ENCODE data around the gene C1QTNF8.

C1QTNF8 gene, protein sequence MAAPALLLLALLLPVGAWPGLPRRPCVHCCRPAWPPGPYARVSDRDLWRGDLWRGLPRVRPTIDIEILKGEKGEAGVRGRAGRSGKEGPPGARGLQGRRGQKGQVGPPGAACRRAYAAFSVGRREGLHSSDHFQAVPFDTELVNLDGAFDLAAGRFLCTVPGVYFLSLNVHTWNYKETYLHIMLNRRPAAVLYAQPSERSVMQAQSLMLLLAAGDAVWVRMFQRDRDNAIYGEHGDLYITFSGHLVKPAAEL

DNA sequence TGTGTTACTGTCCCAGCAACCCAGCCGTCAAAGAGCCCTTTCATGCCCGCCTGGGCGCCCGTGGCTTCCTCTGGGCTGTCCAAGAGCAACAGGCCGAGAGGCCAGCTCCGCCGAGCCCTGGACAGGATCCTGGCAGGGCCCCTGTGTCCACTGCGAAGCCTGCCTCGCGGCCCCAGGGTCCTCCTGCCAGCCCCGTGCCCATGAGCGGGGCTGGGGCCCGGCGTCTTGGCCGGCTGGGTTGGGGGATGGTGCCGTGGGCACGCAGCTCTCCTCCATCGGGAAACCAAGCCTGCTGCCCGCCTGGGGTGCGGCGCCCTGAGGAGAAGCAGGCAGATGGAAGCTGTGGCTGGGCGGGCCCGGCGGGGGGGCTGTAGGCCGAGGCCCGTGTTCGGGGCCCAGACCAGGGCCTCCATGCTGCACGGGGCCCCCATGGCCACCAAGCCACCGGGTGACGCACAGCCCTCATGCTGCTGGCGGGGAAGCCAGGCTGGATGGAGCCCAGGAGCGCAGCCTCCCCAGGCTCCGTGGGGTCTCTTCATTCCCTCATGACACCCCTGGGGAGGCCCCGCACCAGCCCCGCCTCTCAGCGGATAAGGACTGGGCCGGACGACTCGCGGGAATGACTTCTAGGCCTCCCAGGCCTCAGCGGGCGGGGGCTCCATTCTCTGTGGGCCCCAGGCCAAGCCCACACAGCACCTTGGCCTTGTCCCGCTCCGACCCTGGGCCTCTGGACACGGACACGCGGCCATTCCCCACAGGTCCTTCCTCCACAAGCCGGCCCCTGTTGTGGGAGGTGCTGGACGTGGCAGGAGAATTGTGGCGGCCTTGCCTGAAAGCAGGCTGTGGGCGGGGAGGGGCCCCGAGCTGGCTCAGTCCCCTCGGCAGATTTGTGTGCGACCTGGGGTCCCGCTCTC, at the start of gene C1QTNF8:
TSS of gene C1QTNF8 (minus strand) at position 76 of the 914 bp plus-strand sequence. CDS start 1,322 bp downstream, outside the sequence.
- no peak for TF ChIP-seq CTCF (conservative IDR thresholded peaks at IDR 0.05; ENCODE audit: low read length)
- DNase-seq (ENCODE audit: low read depth) = no peak
- no peak within 1 kb of the TSS for H3K4me3 ChIP-seq (ENCODE audit: low read length)

- DNase-seq (ENCODE audit: low read depth) = no peak
- H3K4me3 ChIP-seq (ENCODE audit: low read length) = no peak overlapping the region
- TF ChIP-seq CTCF (conservative IDR thresholded peaks at IDR 0.05; ENCODE audit: low read length) = no peak
These were observed 49.5 kb upstream of the C1QTNF8 start for GRCh38 chr16:1145383-1146100.

GRCh38 chr16:1144476-1145382, 48.7 kb upstream of the C1QTNF8 start:
- DNase-seq (ENCODE audit: low read depth) = no peak
- no peak for TF ChIP-seq CTCF (conservative IDR thresholded peaks at IDR 0.05; ENCODE audit: low read length)
- no peak overlapping the region for H3K4me3 ChIP-seq (ENCODE audit: low read length)

- no peak for TF ChIP-seq CTCF (conservative IDR thresholded peaks at IDR 0.05; ENCODE audit: low read length)
- DNase-seq (ENCODE audit: low read depth) = no peak
- no peak overlapping the region for H3K4me3 ChIP-seq (ENCODE audit: low read length)
These were observed 47.9 kb upstream of the C1QTNF8 start for GRCh38 chr16:1143761-1144450.

GRCh38 chr16:1142911-1143310, 46.9 kb upstream of the C1QTNF8 start:
- no peak for TF ChIP-seq CTCF (conservative IDR thresholded peaks at IDR 0.05; ENCODE audit: low read length)

DNA sequence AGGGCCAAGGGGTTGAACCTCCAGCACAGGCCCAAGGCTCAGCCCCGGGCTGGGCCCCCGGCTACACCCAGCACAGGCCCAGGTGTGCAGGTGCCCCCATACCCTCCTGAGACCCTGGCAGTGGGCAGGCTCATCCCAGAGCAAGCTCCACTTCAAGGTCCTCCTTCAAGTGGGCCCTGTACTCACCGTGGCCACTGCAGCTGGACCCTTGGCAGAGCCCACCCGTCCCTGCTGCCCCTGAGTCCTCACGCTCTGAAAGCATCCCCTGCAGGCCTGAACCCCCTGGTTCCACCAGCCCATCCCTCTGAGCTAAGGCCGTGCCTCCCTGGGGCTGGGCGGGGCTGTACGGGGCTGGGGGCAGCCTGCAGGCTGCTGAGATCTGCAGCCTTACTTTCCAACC, 45.7 kb upstream of the C1QTNF8 start:
- DNase-seq (ENCODE audit: low read depth) = no peak
- TF ChIP-seq CTCF (conservative IDR thresholded peaks at IDR 0.05; ENCODE audit: low read length) = no peak
- H3K4me3 ChIP-seq (ENCODE audit: low read length) = no peak overlapping the region

More at GRCh38 chr16:1142911-1143310, 46.9 kb upstream of the C1QTNF8 start:
- no peak for DNase-seq (ENCODE audit: low read depth)
- H3K4me3 ChIP-seq (ENCODE audit: low read length) = no peak overlapping the region
